Small intestine (tissue), 7 donors: ENCODE data around the gene SHD. TPM values are rescaled to one million over a fixed set of nuclear protein-coding genes. Genes with fewer than 3 reads are reported as not detected.
"Not testable (repeated sequence)": the region's sequence is repeated elsewhere in the genome, so short reads cannot be mapped to it uniquely, and the experiment has no call there.

Experiments
- DNase-seq, 2 donors: peaks; one replicate each; pipeline versions ENCODE4 v3.0.0 to v3.0.0-alpha.2; 2013
- FAIRE-seq: peaks from 2 replicates; lab custom pipeline; 2012; peaks lifted over from hg19 to GRCh38; lab: Jason Lieb, UNC
- H3K27ac ChIP-seq, 3 donors: one replicate each; pipeline ENCODE4 v1.5.1; 2013; ENCODE audit warnings: low read length in 2 of 3, mild to moderate bottlenecking in 2 of 3, control low read depth in 1 of 3, inconsistent platforms in 1 of 3, low read depth in 1 of 3, moderate library complexity in 1 of 3
- H3K27me3 ChIP-seq, 3 donors: one replicate each; pipeline ENCODE4 v1.6.1; 2013; ENCODE audit warnings: low read length in 3 of 3, inconsistent platforms in 1 of 3; ENCODE audit not compliant: control insufficient read depth in 3 of 3, insufficient read depth in 3 of 3
- H3K36me3 ChIP-seq, 3 donors: one replicate each; pipeline ENCODE4 v1.6.1; 2013; ENCODE audit warnings: low read length in 3 of 3, inconsistent platforms in 1 of 3, low read depth in 1 of 3, mild to moderate bottlenecking in 1 of 3, moderate library complexity in 1 of 3; ENCODE audit not compliant: control insufficient read depth in 3 of 3, insufficient read depth in 2 of 3
- H3K4me1 ChIP-seq, 3 donors: one replicate each; pipeline ENCODE4 v1.6.1; 2013; ENCODE audit warnings: low read length in 2 of 3, inconsistent platforms in 1 of 3, low read depth in 1 of 3, mild to moderate bottlenecking in 1 of 3, moderate library complexity in 1 of 3; ENCODE audit not compliant: control insufficient read depth in 3 of 3, insufficient read depth in 2 of 3
- H3K4me3 ChIP-seq, 3 donors: one replicate each; pipeline ENCODE4 v1.5.1; 2013; ENCODE audit warnings: low read length in 3 of 3, control low read depth in 1 of 3, inconsistent platforms in 1 of 3, low read depth in 1 of 3, mild to moderate bottlenecking in 1 of 3, moderate library complexity in 1 of 3
- H3K9me3 ChIP-seq, 2 donors: one replicate each; pipeline ENCODE4 v1.6.1; 2013; ENCODE audit warnings: low read depth in 1 of 2, low read length in 1 of 2; ENCODE audit not compliant: control insufficient read depth in 2 of 2, insufficient read depth in 1 of 2
- WGBS, 3 donors: extraction: QIAGEN DNeasy Blood & Tissue Kit; methylation state at CpG; one replicate each; pipeline ENCODE4 v1.1.7; 2013; 5-methylcytosine and 5-hydroxymethylcytosine counted together
- polyA plus RNA-seq, 4 donors: library from polyadenylated mRNA; stranded (reverse) in 3 of 4; unstranded in 1 of 4; fragments of 200-250 nt in 3 of 4; fragments of 120-200 nt in 1 of 4; gene quantifications; one replicate each; pipeline versions ENCODE4 v1.2.1 to v1.2.3, GENCODE V29; 2013
- donor health status: healthy with polysubstance abuse.
- donor health status: control.
- donor health status: control.
- donor health status: Bipolar disorder and iron deficiency.
- donor health status: healthy.

Gene SHD
- polyA plus RNA-seq, 4 donors = 4.7 to 25.7 (median 10.6) TPM

DNA sequence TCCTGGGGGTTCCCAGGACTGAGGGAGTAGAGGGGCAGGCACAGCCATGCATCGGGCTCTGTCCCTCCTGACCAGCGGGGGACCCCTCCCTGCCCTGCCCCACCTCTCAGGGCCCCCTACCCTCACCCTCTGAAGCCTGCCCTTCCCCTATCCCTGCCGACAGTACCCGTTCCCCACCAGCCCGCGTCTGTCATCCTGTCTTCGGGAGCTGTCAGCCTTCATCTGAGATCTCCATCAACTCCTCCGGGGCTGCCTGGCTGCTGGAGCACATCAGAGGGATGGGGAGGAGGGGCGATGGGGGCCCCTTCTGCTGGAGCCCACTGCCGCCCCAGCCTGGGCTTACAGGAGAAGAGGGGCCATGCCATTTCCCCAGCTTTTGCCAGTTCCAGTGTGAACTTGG is 6.2 kb upstream of the SHD start:
- Histone ChIP-seq H3K27ac (no peak overlapping the region), H3K36me3 (peaks cover 0 to 43% (median 14%) of the 10 kb centered on the region in 3 donors), H3K4me1 (peaks cover 0 to 2% (median 0%) of the 10 kb centered on the region in 3 donors), H3K27me3 (peaks cover 0 to 10% (median 0%) of the 10 kb centered on the region in 3 donors), H3K9me3 (peaks cover 0 to 3% of the 10 kb centered on the region in 2 donors), H3K4me3 (no peak overlapping the region)
- no peak for FAIRE-seq
- no peak for DNase-seq
- 70 to 87% (median 86%) methylated on average over 8 to 10 of the region's 10 CpGs for WGBS, 3 donors

DNA sequence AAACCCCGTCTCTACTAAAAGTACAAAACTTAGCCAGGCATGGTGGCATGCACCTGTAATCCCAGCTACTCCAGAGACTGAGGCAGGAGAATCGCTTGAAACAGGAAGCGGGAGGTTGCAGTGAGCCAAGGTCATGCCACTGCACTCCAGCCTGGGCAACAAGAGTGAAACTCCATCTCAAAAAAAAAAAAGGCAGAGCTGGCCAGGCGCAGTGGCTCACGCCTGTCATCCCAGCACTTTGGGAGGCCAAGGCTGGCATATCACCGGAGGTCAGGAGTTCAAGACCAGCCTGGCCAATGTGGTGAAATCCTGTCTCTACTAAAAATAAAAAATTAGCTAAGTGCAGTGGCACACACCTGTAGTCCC is 4.8 kb upstream of the SHD start:
- DNase-seq, FAIRE-seq, H3K27ac ChIP-seq, H3K9me3 ChIP-seq, H3K4me3 ChIP-seq, H3K4me1 ChIP-seq: not testable (repeated sequence)
- H3K27me3 ChIP-seq = peaks cover 1 to 22% (median 3%) of the 10 kb centered on the region in 3 donors
- H3K36me3 ChIP-seq = peaks cover 0 to 29% (median 5%) of the 10 kb centered on the region in 3 donors
- 88 to 89% (median 89%) methylated on average over 6 of the region's 6 CpGs for WGBS, 3 donors

DNA sequence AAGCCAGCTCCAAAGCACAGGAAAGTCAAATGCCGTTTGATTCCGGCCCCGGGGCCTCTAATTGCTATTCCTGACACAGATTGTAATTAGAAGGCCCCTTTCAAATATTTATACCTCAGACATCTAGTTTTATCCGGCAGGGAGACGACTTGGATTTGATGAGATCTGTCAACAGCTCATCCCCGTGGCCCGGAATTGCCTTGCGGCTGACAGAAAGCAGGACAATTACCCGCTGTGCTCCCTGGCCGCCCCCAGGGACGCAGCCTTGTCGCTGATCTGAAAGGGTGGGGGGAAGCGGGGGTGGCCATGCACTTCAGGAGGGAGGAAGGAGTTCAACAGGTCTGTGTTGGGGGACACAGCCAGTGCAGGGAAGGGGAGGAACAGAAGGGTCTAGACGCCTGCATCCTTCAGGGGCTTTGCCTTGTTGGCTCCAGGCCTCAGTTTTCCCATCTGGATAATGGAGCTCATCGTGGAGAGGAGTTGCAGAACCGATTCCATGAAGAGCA is 1.8 kb upstream of the SHD start:
- no peaks in the 10 kb centered on the region for H3K9me3 ChIP-seq
- FAIRE-seq (no peak), DNase-seq (no peak)
- no peak overlapping the region for H3K27ac ChIP-seq
- peaks cover 11 to 45% (median 16%) of the 10 kb centered on the region in 3 donors for H3K27me3 ChIP-seq
- WGBS, 3 donors = 30 to 43% (median 43%) methylated on average over 16 of the region's 16 CpGs
- H3K4me1 ChIP-seq = no peaks in the 10 kb centered on the region
- H3K36me3 ChIP-seq = peaks cover 0 to 6% (median 0%) of the 10 kb centered on the region in 3 donors
- no peak overlapping the region for H3K4me3 ChIP-seq

DNA sequence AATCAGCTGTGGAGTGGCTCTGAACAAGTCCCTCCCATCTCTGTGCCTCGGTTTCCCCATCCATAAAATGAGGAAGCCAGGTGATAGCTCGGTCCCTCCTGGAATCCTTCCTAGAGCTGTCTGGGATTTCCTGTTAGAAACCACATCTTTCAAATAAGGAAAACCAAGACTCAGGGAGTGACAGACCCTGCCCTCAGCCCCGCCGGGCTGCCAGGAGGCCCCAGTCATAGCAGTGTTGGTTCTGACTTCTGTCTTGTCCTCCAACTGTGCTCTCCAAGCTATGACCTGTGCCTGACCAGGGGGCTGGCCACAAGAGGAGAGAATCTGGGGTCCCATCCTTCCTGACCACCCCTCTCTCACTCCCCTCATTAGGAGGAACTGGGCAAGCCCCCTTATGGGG is 1.1 kb upstream of the SHD start:
- Histone ChIP-seq H3K4me3 (no peak overlapping the region), H3K36me3 (peaks cover 0 to 4% (median 0%) of the 10 kb centered on the region in 3 donors), H3K4me1 (no peaks in the 10 kb centered on the region), H3K27ac (no peak overlapping the region), H3K9me3 (no peaks in the 10 kb centered on the region), H3K27me3 (peaks cover 11 to 49% (median 16%) of the 10 kb centered on the region in 3 donors)
- WGBS, 3 donors = 15 to 28% (median 25%) methylated on average over 4 of the region's 4 CpGs
- DNase-seq (no peak), FAIRE-seq (no peak)

DNA sequence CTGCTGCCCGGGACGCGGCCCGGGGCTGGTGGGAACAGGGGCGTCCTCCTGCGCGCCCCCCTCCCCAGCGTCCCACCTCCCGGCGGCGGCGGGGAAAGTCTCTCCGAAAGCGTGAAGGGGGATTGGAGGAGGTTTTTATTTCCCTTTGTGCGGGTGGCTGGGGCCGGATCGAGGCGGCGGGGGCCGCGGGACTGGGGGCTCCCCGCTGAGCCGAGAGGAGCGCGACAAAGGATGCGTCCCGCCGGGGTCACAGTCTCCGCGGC is 132 bp downstream of the SHD start:
- peak overlapping the region in 1 of 3 donors; percentile 13 for H3K4me3 ChIP-seq
- peaks cover 11 to 52% (median 16%) of the 10 kb centered on the region in 3 donors for H3K27me3 ChIP-seq
- no peak overlapping the region for H3K27ac ChIP-seq
- DNase-seq = no peak
- no peak for FAIRE-seq
- no peaks in the 10 kb centered on the region for H3K36me3 ChIP-seq
- WGBS, 3 donors = 1 to 3% (median 1%) methylated on average over 8 to 30 of the region's 30 CpGs
- peaks cover 0 to under 1% (median 0%) of the 10 kb centered on the region in 3 donors for H3K4me1 ChIP-seq
- H3K9me3 ChIP-seq = no peaks in the 10 kb centered on the region

DNA sequence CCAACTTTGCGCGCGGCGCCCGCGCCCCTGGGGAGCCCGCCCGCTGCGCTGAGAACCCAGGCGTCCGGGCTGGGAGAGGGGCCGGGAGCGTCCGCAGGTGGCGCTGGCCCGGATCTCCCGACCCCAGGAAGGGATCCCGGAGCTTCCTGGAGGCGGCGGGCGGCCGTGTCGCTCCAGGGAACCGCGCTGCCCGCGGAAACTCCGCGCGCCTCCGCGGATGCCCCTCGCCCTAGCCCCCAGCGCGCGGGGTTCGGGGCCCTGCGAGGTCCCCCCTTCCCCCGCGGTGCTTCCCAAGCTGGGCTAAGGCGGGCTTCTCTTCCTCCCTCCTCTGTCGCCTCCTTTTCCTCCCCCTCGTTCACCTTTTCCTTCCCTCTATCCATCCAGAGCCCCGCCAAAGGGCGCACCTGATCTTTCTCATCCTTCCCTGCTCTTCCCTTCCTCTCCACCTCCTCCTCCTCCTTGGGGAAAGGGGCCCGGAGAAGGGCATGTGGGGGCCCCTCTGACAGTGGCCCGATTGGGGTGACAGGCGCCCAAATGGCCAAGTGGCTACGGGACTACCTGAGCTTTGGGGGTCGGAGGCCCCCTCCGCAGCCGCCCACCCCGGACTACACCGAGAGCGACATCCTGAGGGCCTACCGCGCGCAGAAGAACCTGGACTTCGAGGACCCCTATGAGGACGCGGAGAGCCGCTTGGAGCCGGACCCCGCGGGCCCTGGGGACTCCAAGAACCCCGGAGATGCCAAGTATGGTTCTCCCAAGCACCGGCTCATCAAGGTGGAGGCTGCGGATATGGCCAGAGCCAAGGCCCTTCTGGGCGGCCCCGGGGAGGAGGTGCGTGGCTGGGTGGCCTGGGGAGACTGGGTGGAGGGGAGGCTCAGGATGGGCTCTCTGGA is 710 bp downstream of the SHD start:
- DNase-seq (no peak), FAIRE-seq (no peak)
- 4 to 11% (median 8%) methylated on average over 53 to 71 of the region's 71 CpGs for WGBS, 3 donors
- Histone ChIP-seq H3K4me1 (peaks cover 0 to 5% (median 0%) of the 10 kb centered on the region in 3 donors), H3K27me3 (peaks cover 11 to 52% (median 16%) of the 10 kb centered on the region in 3 donors), H3K4me3 (no peak overlapping the region), H3K27ac (no peak overlapping the region), H3K36me3 (no peaks in the 10 kb centered on the region), H3K9me3 (no peaks in the 10 kb centered on the region)

DNA sequence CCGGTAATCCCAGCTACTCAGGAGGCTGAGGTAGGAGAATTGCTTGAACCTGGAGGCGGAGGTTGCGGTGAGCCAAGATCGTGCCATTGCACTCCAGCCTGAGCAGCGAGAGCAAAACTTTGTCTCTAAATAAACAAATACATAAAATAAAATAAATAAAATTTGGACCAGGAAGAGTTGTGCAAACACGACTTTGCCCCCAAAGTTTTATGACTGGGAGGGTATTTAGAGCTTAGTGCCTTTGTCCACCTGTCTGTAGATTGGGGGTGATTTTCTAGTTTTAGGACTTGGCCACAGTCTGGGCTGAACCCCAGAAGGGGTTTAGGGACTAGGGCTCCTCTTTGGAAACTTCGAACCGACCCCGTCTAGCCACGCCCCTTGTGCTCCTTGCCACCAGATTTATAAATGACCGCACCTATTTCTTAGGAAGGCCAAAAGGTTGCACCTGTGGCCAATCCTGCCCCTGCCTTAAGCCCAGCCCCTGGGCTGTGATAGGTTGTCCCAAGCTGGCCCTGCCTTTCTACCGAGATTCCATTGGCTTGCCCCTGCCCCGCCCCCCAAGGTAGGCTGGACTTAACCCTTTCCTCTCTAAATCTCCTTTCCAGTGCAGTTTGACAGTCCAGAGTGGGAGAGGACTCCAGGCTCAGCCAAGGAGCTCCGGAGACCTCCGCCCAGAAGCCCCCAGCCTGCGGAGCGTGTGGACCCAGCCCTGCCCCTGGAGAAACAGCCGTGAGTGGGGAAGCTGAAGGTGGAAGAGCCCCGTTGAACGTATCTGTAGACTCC is 5.3 kb downstream of the SHD start:
- FAIRE-seq = no peak
- 18 to 35% (median 28%) methylated on average over 20 of the region's 20 CpGs for WGBS, 3 donors
- H3K4me1 ChIP-seq = peaks cover 0 to 10% (median 0%) of the 10 kb centered on the region in 3 donors
- no peaks in the 10 kb centered on the region for H3K36me3 ChIP-seq
- H3K9me3 ChIP-seq = no peaks in the 10 kb centered on the region
- peak overlapping the region in 2 of 3 donors; percentile 46 to 47 for H3K27ac ChIP-seq
- DNase-seq = peak; percentile 87 to 97
- peaks cover 9 to 32% (median 13%) of the 10 kb centered on the region in 3 donors for H3K27me3 ChIP-seq
- peak overlapping the region in 2 of 3 donors; percentile 41 to 57 for H3K4me3 ChIP-seq

DNA sequence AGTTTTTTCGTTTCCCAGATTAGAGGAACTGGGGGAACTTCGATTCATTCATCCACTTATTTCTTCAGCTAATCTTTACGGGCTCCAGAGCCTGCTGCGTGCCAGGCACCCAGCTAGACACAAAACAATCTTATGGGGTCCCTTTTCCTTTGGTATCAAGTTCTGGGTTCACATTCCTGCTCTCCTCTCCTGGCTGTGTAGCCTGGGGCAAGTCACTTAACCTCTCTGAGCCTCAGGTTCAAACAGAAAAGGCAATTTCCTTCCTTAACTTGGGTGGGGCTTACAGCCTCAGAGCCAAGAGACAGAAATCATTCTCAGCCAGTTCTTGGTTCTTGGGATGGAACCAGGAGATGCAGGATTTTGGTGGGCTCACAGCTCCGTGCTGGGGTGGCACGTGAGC is 5.9 kb downstream of the SHD start:
- Histone ChIP-seq H3K4me3 (peak overlapping the region in 2 of 3 donors; percentile 41 to 57), H3K27me3 (peaks cover 3 to 26% (median 9%) of the 10 kb centered on the region in 3 donors), H3K9me3 (no peaks in the 10 kb centered on the region), H3K36me3 (no peaks in the 10 kb centered on the region), H3K27ac (peak overlapping the region in 1 of 3 donors; percentile 46), H3K4me1 (peaks cover 0 to 10% (median 0%) of the 10 kb centered on the region in 3 donors)
- DNase-seq = no peak
- no peak for FAIRE-seq
- 38 to 62% (median 44%) methylated on average over 6 of the region's 6 CpGs for WGBS, 3 donors
